HEK293 (cell line): Measurements from ENCODE around the gene INSYN2B.

Experiments
- CTCF ChIP-seq: fragments of 450-650 bp; formaldehyde crosslinking; IDR thresholded peaks from 2 replicates; pipeline ENCODE4 v1.5.1; 2016; ENCODE audit warnings: missing biosample characterization, missing genetic modification characterization
- KLF1 ChIP-seq: fragments of 450-650 bp; formaldehyde crosslinking; IDR thresholded peaks from 2 replicates; pipeline ENCODE4 v1.5.1; 2016; ENCODE audit warnings: missing biosample characterization, missing genetic modification characterization
- KLF9 ChIP-seq: fragments of 450-650 bp; formaldehyde crosslinking; IDR thresholded peaks from 2 replicates; pipeline ENCODE4 v1.5.1; 2016; ENCODE audit warnings: missing biosample characterization, missing genetic modification characterization, low read depth
- RBAK ChIP-seq: fragments of 450-650 bp; formaldehyde crosslinking; IDR thresholded peaks from 2 replicates; pipeline ENCODE4 v1.5.1; 2016; ENCODE audit warnings: missing biosample characterization, missing genetic modification characterization
- YY1 ChIP-seq: fragments of 450-650 bp; formaldehyde crosslinking; IDR thresholded peaks from 2 replicates; pipeline ENCODE4 v1.5.1; 2018; ENCODE audit warnings: missing biosample characterization, missing genetic modification characterization
- ZNF121 ChIP-seq: fragments of 450-650 bp; formaldehyde crosslinking; IDR thresholded peaks from 2 replicates; pipeline ENCODE4 v1.5.1; 2016; ENCODE audit warnings: missing biosample characterization, missing genetic modification characterization
- ZNF146 ChIP-seq: fragments of 450-650 bp; formaldehyde crosslinking; IDR thresholded peaks from 2 replicates; pipeline ENCODE4 v1.5.1; 2016; ENCODE audit warnings: missing biosample characterization, missing genetic modification characterization
- ZNF24 ChIP-seq: fragments of 450-650 bp; formaldehyde crosslinking; IDR thresholded peaks from 2 replicates; pipeline ENCODE4 v1.5.1; 2016; ENCODE audit warnings: missing biosample characterization, missing genetic modification characterization
- ZNF549 ChIP-seq: fragments of 450-650 bp; IDR thresholded peaks from 2 replicates; pipeline ENCODE4 v1.5.1; 2018; ENCODE audit warnings: missing biosample characterization, missing genetic modification characterization, mild to moderate bottlenecking, inconsistent platforms, moderate library complexity
- ZNF660 ChIP-seq: fragments of 450-650 bp; IDR thresholded peaks from 2 replicates; pipeline ENCODE4 v1.5.1; 2018; ENCODE audit warnings: missing biosample characterization, mild to moderate bottlenecking, missing genetic modification characterization
- ZNF677 ChIP-seq: fragments of 450-650 bp; IDR thresholded peaks from 2 replicates; pipeline ENCODE4 v1.5.0; 2018; ENCODE audit warnings: missing biosample characterization, mild to moderate bottlenecking, missing genetic modification characterization, moderate library complexity
- ZSCAN23 ChIP-seq: fragments of 450-650 bp; formaldehyde crosslinking; IDR thresholded peaks from 2 replicates; pipeline ENCODE4 v1.5.1; 2016; ENCODE audit warnings: missing biosample characterization, missing genetic modification characterization
- TF ChIP-seq, protein P1 (sequence below): fragments of 450-650 bp; formaldehyde crosslinking; IDR thresholded peaks from 2 replicates; pipeline ENCODE4 v1.5.1; 2016; ENCODE audit warnings: missing biosample characterization, missing genetic modification characterization
- TF ChIP-seq, protein P2 (sequence below): fragments of 450-650 bp; formaldehyde crosslinking; IDR thresholded peaks from 2 replicates; pipeline ENCODE4 v1.5.1; 2016; ENCODE audit warnings: missing biosample characterization, missing genetic modification characterization

DNA sequence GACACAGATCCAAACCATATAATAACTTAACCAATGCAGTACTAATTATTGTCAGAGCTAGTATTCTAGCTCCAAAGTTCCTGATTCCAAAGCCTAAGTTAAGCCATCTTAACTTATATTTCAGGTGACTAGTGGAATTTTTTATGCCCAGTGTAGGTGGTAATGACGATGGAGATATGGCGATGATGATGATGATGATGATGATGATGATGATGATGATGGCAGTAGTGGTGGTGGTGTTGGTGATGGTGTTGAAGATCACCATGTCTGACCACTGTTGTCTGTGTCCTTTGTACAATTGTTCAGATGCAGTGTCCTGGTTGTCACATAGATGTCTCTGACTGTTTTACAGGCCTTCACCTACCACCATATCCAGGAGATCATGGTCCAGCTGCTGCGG is 139.9 kb downstream of the INSYN2B start:
- TF ChIP-seq ZNF677 (tag by site-specific recombination) (no peak), CTCF (tag by site-specific recombination) (no peak), KLF1 (tag by site-specific recombination) (no peak), ZNF549 (tag by site-specific recombination) (no peak), RBAK (no peak), ZNF146 (tag by site-specific recombination) (no peak), ZNF24 (tag by site-specific recombination) (no peak), YY1 (tag by site-specific recombination) (no peak), ZNF660 (tag by site-specific recombination) (no peak), ZSCAN23 (tag by site-specific recombination) (no peak), ZNF121 (no peak), KLF9 (tag by site-specific recombination) (no peak)
- TF ChIP-seq, protein P1, sequence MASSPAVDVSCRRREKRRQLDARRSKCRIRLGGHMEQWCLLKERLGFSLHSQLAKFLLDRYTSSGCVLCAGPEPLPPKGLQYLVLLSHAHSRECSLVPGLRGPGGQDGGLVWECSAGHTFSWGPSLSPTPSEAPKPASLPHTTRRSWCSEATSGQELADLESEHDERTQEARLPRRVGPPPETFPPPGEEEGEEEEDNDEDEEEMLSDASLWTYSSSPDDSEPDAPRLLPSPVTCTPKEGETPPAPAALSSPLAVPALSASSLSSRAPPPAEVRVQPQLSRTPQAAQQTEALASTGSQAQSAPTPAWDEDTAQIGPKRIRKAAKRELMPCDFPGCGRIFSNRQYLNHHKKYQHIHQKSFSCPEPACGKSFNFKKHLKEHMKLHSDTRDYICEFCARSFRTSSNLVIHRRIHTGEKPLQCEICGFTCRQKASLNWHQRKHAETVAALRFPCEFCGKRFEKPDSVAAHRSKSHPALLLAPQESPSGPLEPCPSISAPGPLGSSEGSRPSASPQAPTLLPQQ (tag by site-specific recombination): no peak
- TF ChIP-seq, protein P2, sequence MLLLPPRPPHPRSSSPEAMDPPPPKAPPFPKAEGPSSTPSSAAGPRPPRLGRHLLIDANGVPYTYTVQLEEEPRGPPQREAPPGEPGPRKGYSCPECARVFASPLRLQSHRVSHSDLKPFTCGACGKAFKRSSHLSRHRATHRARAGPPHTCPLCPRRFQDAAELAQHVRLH: no peak
